HG03521 (cell line): Measurements from ENCODE around the gene GPRASP2.

Experiments
- ATAC-seq: cut with Tn5 transposase; IDR thresholded peaks from one replicate; pipeline ENCODE4 v1.9.1; 2021; ENCODE audit warnings: mild to moderate bottlenecking, moderate library complexity; ENCODE audit not compliant: unreplicated experiment

Gene GPRASP2

GRCh38 chrX:102744307-102744706, 32.1 kb downstream of the GPRASP2 start:
- no peak for ATAC-seq

- no peak for ATAC-seq
Measured at GRCh38 chrX:102745513-102745856, 33.2 kb downstream of the GPRASP2 start.

- no peak for ATAC-seq
Measured at GRCh38 chrX:102745857-102746584, 33.8 kb downstream of the GPRASP2 start.

GRCh38 chrX:102765217-102765616, 53.0 kb downstream of the GPRASP2 start:
- ATAC-seq: no peak

- ATAC-seq: no peak
Measured at GRCh38 chrX:102765809-102766208, 53.6 kb downstream of the GPRASP2 start.

- no peak for ATAC-seq
Measured at GRCh38 chrX:102767287-102767686, 55.0 kb downstream of the GPRASP2 start.
